ENCODE results near the gene CIB4. TPM values are rescaled to one million over a fixed set of nuclear protein-coding genes. Genes with fewer than 3 reads are reported as not detected.

CIB4 gene
- total RNA-seq, 3 donors from 2014 or later (not counting 1 experiment from before 2014, with no cell fraction given), result not detected

- H3K9me3 ChIP-seq (ENCODE audit: control insufficient read depth, insufficient read depth, low read length), result no peaks in the 10 kb centered on the region
- no peak overlapping the region for H3K4me3 ChIP-seq (ENCODE audit: low read length)
- Mint-ChIP-seq H3K27me3 (ENCODE audit: low read depth in 2 of 2) (peaks cover 0 to 10% of the 10 kb centered on the region in 2 donors), H3K4me1 (peaks cover 12 to 16% of the 10 kb centered on the region in 2 donors), H3K36me3 (no peaks in the 10 kb centered on the region), H3K4me3 (no peak overlapping the region), H3K27ac (no peak overlapping the region), H3K9me3 (no peaks in the 10 kb centered on the region)
- DNase-seq (no peak), ATAC-seq (no peak)
- no peak overlapping the region for H3K27ac ChIP-seq (ENCODE audit: low read length)
- H3K27me3 ChIP-seq (ENCODE audit: control insufficient read depth, insufficient read depth, low read length), result no peaks in the 10 kb centered on the region
- H3K4me1 ChIP-seq (ENCODE audit: control insufficient read depth, insufficient read depth, low read length), result peaks cover 19% of the 10 kb centered on the region
- no peaks in the 10 kb centered on the region for H3K36me3 ChIP-seq (ENCODE audit: control insufficient read depth, insufficient read depth, low read length)
- WGBS (ENCODE audit: insufficient coverage), result 87% methylated on average over 18 of the region's 18 CpGs
- intact Hi-C loops (cut with micrococcal nuclease), result no loop called here
- TF ChIP-seq CTCF (IDR thresholded peaks at IDR 0.05), result no peak
These were observed 26.7 kb downstream of the CIB4 start for GRCh38 chr2:26614216-26615138.

- no peak for ATAC-seq
- H3K27me3 ChIP-seq (ENCODE audit: control insufficient read depth, insufficient read depth, low read length), result no peaks in the 10 kb centered on the region
These were observed 27.6 kb downstream of the CIB4 start for GRCh38 chr2:26613241-26614215.

GRCh38 chr2:26612522-26613240, 28.5 kb downstream of the CIB4 start:
- Mint-ChIP-seq H3K36me3 (no peaks in the 10 kb centered on the region), H3K27me3 (ENCODE audit: low read depth in 2 of 2) (peaks cover 0 to 5% of the 10 kb centered on the region in 2 donors), H3K4me1 (peaks cover 26 to 28% of the 10 kb centered on the region in 2 donors), H3K27ac (no peak overlapping the region), H3K4me3 (no peak overlapping the region), H3K9me3 (no peaks in the 10 kb centered on the region)
- Histone ChIP-seq H3K36me3 (ENCODE audit: control insufficient read depth, insufficient read depth, low read length) (no peaks in the 10 kb centered on the region), H3K4me1 (ENCODE audit: control insufficient read depth, insufficient read depth, low read length) (peaks cover 30% of the 10 kb centered on the region), H3K27ac (ENCODE audit: low read length) (no peak overlapping the region), H3K4me3 (ENCODE audit: low read length) (no peak overlapping the region), H3K27me3 (ENCODE audit: control insufficient read depth, insufficient read depth, low read length) (no peaks in the 10 kb centered on the region), H3K9me3 (ENCODE audit: control insufficient read depth, insufficient read depth, low read length) (no peaks in the 10 kb centered on the region)
- WGBS (ENCODE audit: insufficient coverage), result 52% methylated on average over 8 of the region's 8 CpGs
- no peak for TF ChIP-seq CTCF (IDR thresholded peaks at IDR 0.05)
- no peak for DNase-seq
- intact Hi-C loops (cut with micrococcal nuclease), result no loop called here
- no peak for ATAC-seq

More at GRCh38 chr2:26613241-26614215, 27.6 kb downstream of the CIB4 start:
- DNase-seq, result no peak
- H3K9me3 Mint-ChIP-seq, result no peaks in the 10 kb centered on the region
- H3K36me3 Mint-ChIP-seq, result no peaks in the 10 kb centered on the region
- no peak for TF ChIP-seq CTCF (IDR thresholded peaks at IDR 0.05)
- Histone ChIP-seq H3K4me3 (ENCODE audit: low read length) (no peak overlapping the region), H3K9me3 (ENCODE audit: control insufficient read depth, insufficient read depth, low read length) (no peaks in the 10 kb centered on the region), H3K36me3 (ENCODE audit: control insufficient read depth, insufficient read depth, low read length) (no peaks in the 10 kb centered on the region), H3K27ac (ENCODE audit: low read length) (no peak overlapping the region), H3K4me1 (ENCODE audit: control insufficient read depth, insufficient read depth, low read length) (peaks cover 25% of the 10 kb centered on the region)
- 83% methylated on average over 13 of the region's 13 CpGs for WGBS (ENCODE audit: insufficient coverage)
- H3K27me3 Mint-ChIP-seq (ENCODE audit: low read depth in 2 of 2), result peaks cover 0 to 5% of the 10 kb centered on the region in 2 donors
- intact Hi-C loops (cut with micrococcal nuclease), result no loop called here
- no peak overlapping the region for H3K4me3 Mint-ChIP-seq
- no peak overlapping the region for H3K27ac Mint-ChIP-seq
- peaks cover 20 to 21% of the 10 kb centered on the region in 2 donors for H3K4me1 Mint-ChIP-seq

All from natural killer cell (primary cell).